HCT116 (cell line): ENCODE data around the gene MYOM1. TPM values are rescaled to one million over a fixed set of nuclear protein-coding genes. Genes with fewer than 3 reads are reported as not detected.
A peak's percentile ranks its signal among the peaks of the same experiment; 100 is the strongest.

ENCODE experiments used
- ATAC-seq: fragments of 200-7000 bp; cut with Tn5 transposase; 2 replicates; pipeline ENCODE4 v1.9.1; 2020; ENCODE audit warnings: mild to moderate bottlenecking, moderate library complexity
- BruUV-seq: library from RNA; stranded (reverse); fragments of 400-500 nt; replicated peaks from 2 replicates; lab custom pipeline; 2021; lab: Mats Ljungman, UMichigan
- CTCF ChIA-PET: fragments of 300-600 bp; sonication (Branson Sonifier 250); formaldehyde crosslinking; loops from one replicate; lab custom pipeline; 2021; ENCODE audit warnings: antibody characterized with exemption; lab: Charles Lee
- POLR2A ChIA-PET: fragments of 300-600, 350-600 bp; sonication (Branson Sonifier 250); formaldehyde crosslinking; loops from one replicate; lab custom pipeline; 2021; ENCODE audit warnings: antibody characterized with exemption; lab: Charles Lee
- RAD21 ChIA-PET, 2 experiments: fragments of 300-600 bp; sonication (Branson Sonifier 250); formaldehyde crosslinking; loops; one replicate each; lab custom pipeline; 2023; ENCODE audit warnings: low total read pairs in 2 of 2; ENCODE audit not compliant: uncharacterized antibody in 2 of 2, unreplicated experiment in 2 of 2, low non-redundant PET in 1 of 2; lab: Charles Lee
- DNase-seq: peaks from one replicate; pipeline ENCODE4 v3.0.0-alpha.2; 2010; ENCODE audit warnings: low read depth, low spot score
- H2AFZ ChIP-seq: fragments of 200-600 bp; shearing (Covaris generic), sonication (generic); 2 replicates; pipeline ENCODE4 v1.6.1; 2017; ENCODE audit warnings: low read depth, mixed run types, mixed read lengths, antibody characterized with exemption, low read length; ENCODE audit not compliant: poor library complexity, severe bottlenecking
- H3K27ac ChIP-seq: 2 replicates; pipeline ENCODE4 v1.5.1; 2012; ENCODE audit warnings: low read depth, low read length
- H3K27me3 ChIP-seq: fragments of 200-600 bp; sonication (generic); 2 replicates; pipeline ENCODE4 v1.6.1; 2016; ENCODE audit warnings: mixed run types, low read length, mixed read lengths; ENCODE audit not compliant: insufficient read depth
- H3K36me3 ChIP-seq, 2 experiments: fragments of 200-500 bp in 1 of 2; fragments of 200-600 bp in 1 of 2; sonication (Bioruptor generic) in 1 of 2; sonication (generic) in 1 of 2; 2 replicates each; pipeline versions ENCODE4 v1.5.1 to v1.6.1; 2014 to 2016; ENCODE audit warnings: low read length in 2 of 2, inconsistent platforms in 1 of 2, mixed read lengths in 1 of 2, mixed run types in 1 of 2; ENCODE audit not compliant: insufficient read depth in 2 of 2, control insufficient read depth in 1 of 2
- H3K4me1 ChIP-seq, 2 experiments: fragments of 200-600 bp in 1 of 2; sonication (generic) in 1 of 2; 2 replicates each; pipeline versions ENCODE4 v1.5.1 to v1.6.1; 2012 to 2017; ENCODE audit warnings: low read length in 2 of 2, inconsistent platforms in 1 of 2, mild to moderate bottlenecking in 1 of 2, mixed read lengths in 1 of 2, mixed run types in 1 of 2, moderate library complexity in 1 of 2; ENCODE audit not compliant: insufficient read depth in 2 of 2, control insufficient read depth in 1 of 2
- H3K4me2 ChIP-seq: fragments of 200-600 bp; sonication (generic); 2 replicates; pipeline ENCODE4 v1.6.1; 2017; ENCODE audit warnings: mixed run types, low read length, mixed read lengths
- H3K4me3 ChIP-seq, 2 experiments: fragments of 200-600 bp in 1 of 2; sonication (generic) in 1 of 2; replicated peaks in 1 of 2; 2 replicates each; pipeline ENCODE4 v1.5.1; 2011 to 2016; ENCODE audit warnings: low read length in 2 of 2, control low read depth in 1 of 2, low read depth in 1 of 2, mild to moderate bottlenecking in 1 of 2, mixed read lengths in 1 of 2, mixed run types in 1 of 2
- H3K79me2 ChIP-seq: fragments of 200-600 bp; sonication (generic); 2 replicates; pipeline ENCODE4 v1.6.1; 2017; ENCODE audit warnings: mild to moderate bottlenecking, mixed run types, low read length, moderate library complexity, mixed read lengths; ENCODE audit not compliant: insufficient read depth
- H3K9ac ChIP-seq: fragments of 200-600 bp; sonication (generic); 2 replicates; pipeline ENCODE4 v1.6.1; 2016; ENCODE audit warnings: low read length, mixed read lengths
- H3K9me2 ChIP-seq: fragments of 200-600 bp; sonication (generic), shearing (Covaris generic); 2 replicates; pipeline ENCODE4 v1.6.1; 2017; ENCODE audit warnings: mixed run types, mild to moderate bottlenecking, moderate library complexity; ENCODE audit not compliant: insufficient read depth
- H3K9me3 ChIP-seq, 2 experiments: fragments of 200-500 bp in 1 of 2; fragments of 200-600 bp in 1 of 2; sonication (Bioruptor generic) in 1 of 2; sonication (generic) in 1 of 2; 2 replicates each; pipeline ENCODE4 v1.6.1; 2014 to 2017; ENCODE audit warnings: low read length in 2 of 2, mixed read lengths in 2 of 2, inconsistent platforms in 1 of 2, low read depth in 1 of 2, mild to moderate bottlenecking in 1 of 2, mixed run types in 1 of 2, moderate library complexity in 1 of 2; ENCODE audit not compliant: control insufficient read depth in 1 of 2, insufficient read depth in 1 of 2
- H4K20me1 ChIP-seq: fragments of 200-600 bp; sonication (generic), shearing (Covaris generic); 2 replicates; pipeline ENCODE4 v1.6.1; 2017; ENCODE audit warnings: mixed run types, mild to moderate bottlenecking, moderate library complexity; ENCODE audit not compliant: insufficient read depth
- CEBPB ChIP-seq: IDR thresholded peaks from 2 replicates; pipeline ENCODE4 v1.6.1; 2012; ENCODE audit warnings: low read depth
- REST ChIP-seq: IDR thresholded peaks from 2 replicates; pipeline ENCODE4 v1.6.1; 2012; ENCODE audit warnings: low read depth
- intact Hi-C: fragments of 100-400 bp; cut with micrococcal nuclease; formaldehyde crosslinking; loops from 2 replicates; pipeline ENCODE4 v1.10.0; 2022
- total RNA-seq: library from RNA; stranded (reverse); gene quantifications from one replicate; pipeline ENCODE4 v1.2.1, GENCODE V29; 2021; ENCODE audit not compliant: unreplicated experiment

MYOM1 gene
- total RNA-seq, 1 experiment from 2014 or later, result 0.52 TPM

GRCh38 chr18:3119401-3120341 lies 100.1 kb downstream of the MYOM1 start:
- no peaks in the 10 kb centered on the region for H3K36me3 ChIP-seq
- ChIA-PET CTCF (interaction anchor here (1.2 to 1.9 kb wide), 2 partner anchors 9 to 127 kb away, joined by 4 to 7 read pairs; no protein-coding TSS in a partner anchor), POLR2A (no interaction called here)
- no peak for DNase-seq
- H4K20me1 ChIP-seq, result no peaks in the 10 kb centered on the region; the same call in 1 of the 2 replicates
- no peaks in the 10 kb centered on the region for H3K79me2 ChIP-seq
- H3K9me3 ChIP-seq, result no peaks in the 10 kb centered on the region
- no peak overlapping the region for H3K9ac ChIP-seq
- no peak overlapping the region for H3K4me3 ChIP-seq
- no peaks in the 10 kb centered on the region for H3K27me3 ChIP-seq
- no peak overlapping the region for H3K27ac ChIP-seq
- 0 out of 2 replicates have a peak, but pooled peaks have one; percentile 11 for TF ChIP-seq CEBPB
- TF ChIP-seq REST, result no peak
- TF ChIP-seq, all 23 proteins: peak for 1
- H3K4me2 ChIP-seq, result peak overlapping the region; percentile 10; the same call in 1 of the 2 replicates
- no peak for ATAC-seq
- RAD21 ChIA-PET, result no interaction called here
- H2AFZ ChIP-seq, result no peak overlapping the region
- no TSS peak for BruUV-seq
- peaks cover 0 to 8% of the 10 kb centered on the region in 2 experiments; a peak in 2 of 4 replicates for H3K4me1 ChIP-seq
- intact Hi-C loops, result no loop called here
- H3K9me2 ChIP-seq, result no peaks in the 10 kb centered on the region
